GM12873 (cell line): Measurements from ENCODE around the gene TMEM135.

Source experiments
- CTCF ChIP-seq: IDR thresholded peaks from 2 replicates; pipeline ENCODE4 v1.5.1; 2012; ENCODE audit warnings: low read depth, mild to moderate bottlenecking, moderate library complexity, low read length, control low read depth; ENCODE audit not compliant: insufficient read depth; ENCODE audit errors: missing control alignments

The TMEM135 gene

GRCh38 chr11:87022738-87023137 is 15.0 kb upstream of the TMEM135 start:
- no peak for TF ChIP-seq CTCF

DNA sequence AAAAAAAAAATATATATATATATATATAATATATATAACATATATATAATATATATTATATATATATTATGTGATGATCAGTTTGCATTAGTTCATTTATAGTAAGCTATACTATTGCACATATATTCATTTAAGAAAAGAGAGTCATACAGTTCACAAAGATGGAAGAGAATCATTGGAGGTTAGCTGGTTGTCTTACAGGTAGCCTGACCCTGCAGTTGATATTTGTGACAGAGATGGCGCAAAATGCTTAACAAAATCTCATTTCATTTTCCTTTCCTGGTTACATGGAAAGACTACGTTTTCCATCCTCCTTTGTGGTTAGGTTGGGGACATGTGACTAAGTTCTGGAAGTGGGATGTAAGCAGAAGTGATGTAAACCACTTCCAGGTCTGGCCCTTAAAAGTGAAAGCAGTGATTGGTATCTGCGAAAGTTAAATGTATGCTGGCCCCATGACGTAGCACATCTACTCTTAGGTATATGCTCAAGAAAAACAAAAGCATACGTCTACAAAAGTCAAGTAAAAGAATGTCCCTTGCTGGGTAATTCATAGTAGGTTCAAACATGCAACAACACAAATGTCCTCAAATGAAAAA is 7.2 kb upstream of the TMEM135 start:
- peak; percentile 16 for TF ChIP-seq CTCF

DNA sequence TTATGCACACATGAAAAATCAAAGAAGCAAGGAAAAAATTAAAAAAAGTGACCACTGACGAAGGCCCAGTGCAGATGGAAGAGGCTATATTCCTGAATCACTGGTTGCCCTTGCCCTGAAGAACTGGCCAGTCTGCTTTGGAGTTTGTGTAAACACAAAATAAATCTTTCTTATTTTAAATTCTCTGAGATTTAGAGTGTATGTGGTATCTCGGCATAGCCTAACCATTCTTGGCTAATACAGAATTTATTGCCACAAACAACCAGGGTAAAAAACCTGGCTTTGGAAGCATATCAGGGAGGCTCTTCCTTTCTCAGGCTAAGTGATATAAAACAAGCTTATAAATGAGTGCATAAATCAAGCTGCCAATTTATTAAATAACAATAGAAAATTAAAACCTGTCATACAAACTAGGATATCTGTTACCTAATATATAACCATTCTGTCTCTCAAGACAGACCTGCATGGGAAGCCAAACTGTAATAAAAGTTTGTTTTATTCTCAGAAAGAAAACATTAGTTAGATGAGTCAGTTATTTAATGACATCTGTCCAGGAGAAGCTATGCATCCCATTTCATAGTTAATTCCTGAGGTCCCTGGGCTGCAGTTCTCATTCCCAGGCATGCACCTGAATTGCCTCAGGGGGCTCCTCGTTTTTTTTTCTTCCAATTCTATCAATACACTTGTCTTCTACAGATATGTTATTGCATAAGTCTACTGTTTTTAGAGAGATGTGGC is 6.1 kb upstream of the TMEM135 start:
- TF ChIP-seq CTCF = no peak

- TF ChIP-seq CTCF = no peak
These were observed 4.2 kb upstream of the TMEM135 start for GRCh38 chr11:87033561-87033960.

GRCh38 chr11:87035976-87036583 is 1.7 kb upstream of the TMEM135 start:
- TF ChIP-seq CTCF = no peak

GRCh38 chr11:87036756-87037449 is 831 bp upstream of the TMEM135 start:
- TF ChIP-seq CTCF = no peak
